A673 (cell line): ENCODE measurements around the gene THOC6.

ENCODE experiments used
- CTCF ChIP-seq: fragments of 300-800, 200-600 bp; sonication (generic); conservative IDR thresholded peaks from 2 replicates; pipeline ENCODE4 v1.5.1; 2017; ENCODE audit warnings: low read depth, mild to moderate bottlenecking, antibody characterized with exemption, low read length, moderate library complexity, mixed read lengths
- EZH2 ChIP-seq: fragments of 200-600 bp; sonication (generic); IDR thresholded peaks from 2 replicates; pipeline ENCODE4 v1.6.1; 2017; ENCODE audit warnings: borderline replicate concordance, low read depth, mild to moderate bottlenecking, mixed read lengths, antibody characterized with exemption, low read length; ENCODE audit not compliant: poor library complexity, severe bottlenecking

GRCh38 chr16:2976201-2976600 lies 47.6 kb upstream of the THOC6 start:
- no peak for TF ChIP-seq CTCF
- TF ChIP-seq EZH2 = no peak
